HepG2 (cell line): Measurements from ENCODE around the gene HSF2BP. TPM values are rescaled to one million over a fixed set of nuclear protein-coding genes. Genes with fewer than 3 reads are reported as not detected.
A peak's percentile ranks its signal among the peaks of the same experiment; 100 is the strongest.

ENCODE experiments used
- ATF1 ChIP-seq: IDR thresholded peaks from 2 replicates; pipeline ENCODE4 v1.6.1; 2016; ENCODE audit warnings: mild to moderate bottlenecking, control low read depth
- BORCS8-MEF2B ChIP-seq: sonication (generic); formaldehyde crosslinking; IDR thresholded peaks from 2 replicates; pipeline ENCODE4 v1.8.0; 2022; ENCODE audit warnings: mild to moderate bottlenecking, missing genetic modification reagents
- EP300 ChIP-seq, 3 experiments: sonication (generic) in 1 of 3; formaldehyde crosslinking in 1 of 3; IDR thresholded peaks; 2 replicates each; pipeline versions ENCODE4 v1.5.1 to v1.6.1; 2011 to 2020; ENCODE audit warnings: low read depth in 2 of 3, low read length in 2 of 3, borderline replicate concordance in 1 of 3, improper control_type of control experiment in 1 of 3, mild to moderate bottlenecking in 1 of 3, missing genetic modification reagents in 1 of 3, moderate library complexity in 1 of 3
- GATAD2A ChIP-seq: IDR thresholded peaks from 2 replicates; pipeline ENCODE4 v1.6.1; 2016
- HOXA7 ChIP-seq: sonication (generic); formaldehyde crosslinking; IDR thresholded peaks from 2 replicates; pipeline ENCODE4 v1.8.1; 2022; ENCODE audit warnings: mild to moderate bottlenecking, missing genetic modification reagents, moderate library complexity
- KDM5B ChIP-seq: sonication (generic); formaldehyde crosslinking; IDR thresholded peaks from 2 replicates; pipeline ENCODE4 v1.4.0; 2020; ENCODE audit warnings: missing genetic modification reagents, mild to moderate bottlenecking, borderline replicate concordance
- MED1 ChIP-seq: sonication (generic); formaldehyde crosslinking; IDR thresholded peaks from 2 replicates; pipeline ENCODE4 v1.4.0; 2020; ENCODE audit warnings: missing genetic modification reagents
- NFIB ChIP-seq: sonication (generic); formaldehyde crosslinking; IDR thresholded peaks from 2 replicates; pipeline ENCODE4 v1.9.0; 2021; ENCODE audit warnings: missing genetic modification reagents, mild to moderate bottlenecking, borderline replicate concordance
- PHB2 ChIP-seq: fragments of 450-650 bp; IDR thresholded peaks from 2 replicates; pipeline ENCODE4 v1.6.1; 2018; ENCODE audit not compliant: partially characterized antibody
- RFX3 ChIP-seq: IDR thresholded peaks from 2 replicates; pipeline ENCODE4 v1.6.1; 2016; ENCODE audit warnings: missing biosample characterization, missing genetic modification reagents
- RXRA ChIP-seq: sonication (generic); formaldehyde crosslinking; IDR thresholded peaks from 2 replicates; pipeline ENCODE4 v1.5.1; 2020; ENCODE audit warnings: missing genetic modification reagents
- THAP11 ChIP-seq: IDR thresholded peaks from 2 replicates; pipeline ENCODE4 v1.6.1; 2016; ENCODE audit warnings: missing biosample characterization, missing genetic modification reagents
- THAP9 ChIP-seq: sonication (generic); formaldehyde crosslinking; IDR thresholded peaks from 2 replicates; pipeline ENCODE4; 2020; ENCODE audit warnings: missing genetic modification reagents, mild to moderate bottlenecking, borderline replicate concordance
- ZFP41 ChIP-seq: sonication (generic); formaldehyde crosslinking; IDR thresholded peaks from 2 replicates; pipeline ENCODE4 v1.4.0; 2020; ENCODE audit warnings: mild to moderate bottlenecking, missing genetic modification reagents, borderline replicate concordance
- ZFX ChIP-seq: sonication (generic); formaldehyde crosslinking; IDR thresholded peaks from 2 replicates; pipeline ENCODE4 v1.4.0; 2020; ENCODE audit warnings: mild to moderate bottlenecking, low read depth, missing genetic modification reagents, moderate library complexity
- ZNF350 ChIP-seq: sonication (generic); formaldehyde crosslinking; IDR thresholded peaks from 2 replicates; pipeline ENCODE4 v1.4.0; 2020; ENCODE audit warnings: mild to moderate bottlenecking, low read depth, missing genetic modification reagents, borderline replicate concordance
- ZNF354B ChIP-seq: sonication (generic); formaldehyde crosslinking; IDR thresholded peaks from 2 replicates; pipeline ENCODE4 v1.8.0; 2022; ENCODE audit warnings: mild to moderate bottlenecking, missing genetic modification reagents
- ZNF530 ChIP-seq: sonication (generic); formaldehyde crosslinking; IDR thresholded peaks from 2 replicates; pipeline ENCODE4 v1.5.0; 2020; ENCODE audit warnings: low read depth, mild to moderate bottlenecking, missing genetic modification reagents
- ZNF562 ChIP-seq: sonication (generic); formaldehyde crosslinking; IDR thresholded peaks from 2 replicates; pipeline ENCODE4 v1.8.0; 2022; ENCODE audit warnings: missing genetic modification reagents, borderline replicate concordance
- ZNF569 ChIP-seq: sonication (generic); formaldehyde crosslinking; IDR thresholded peaks from 2 replicates; pipeline ENCODE4 v1.5.0; 2020; ENCODE audit warnings: mild to moderate bottlenecking, missing genetic modification reagents, moderate library complexity, borderline replicate concordance
- ZNF672 ChIP-seq: sonication (generic); formaldehyde crosslinking; IDR thresholded peaks from 2 replicates; pipeline ENCODE4 v1.8.1; 2022; ENCODE audit warnings: missing genetic modification reagents
- ZNF678 ChIP-seq: sonication (generic); formaldehyde crosslinking; IDR thresholded peaks from 2 replicates; pipeline ENCODE4 v1.4.0; 2020; ENCODE audit warnings: mild to moderate bottlenecking, missing genetic modification reagents
- ZNF703 ChIP-seq: sonication (generic); formaldehyde crosslinking; IDR thresholded peaks from 2 replicates; pipeline ENCODE4 v1.5.1; 2020; ENCODE audit warnings: missing genetic modification reagents, mild to moderate bottlenecking, moderate library complexity, borderline replicate concordance
- ZSCAN21 ChIP-seq: sonication (generic); formaldehyde crosslinking; IDR thresholded peaks from 2 replicates; pipeline ENCODE4 v1.8.0; 2022; ENCODE audit warnings: mild to moderate bottlenecking, missing genetic modification reagents, moderate library complexity, borderline replicate concordance
- polyA plus RNA-seq, 8 experiments: library from polyadenylated mRNA; depleted of rRNA in 3 of 8; stranded (reverse) in 7 of 8; unstranded in 1 of 8; fragments of >200 nt; fragmentation: Illumina TruSeq in 4 of 8; extraction: Trizol in 4 of 8; gene quantifications; 2 replicates each; pipeline versions ENCODE4 v1.2.1 to v1.2.3, GENCODE V29; 2011 to 2016; ENCODE audit warnings: low read depth in 4 of 8, missing spikeins in 1 of 8, mixed read lengths in 1 of 8; ENCODE audit not compliant: insufficient read depth in 1 of 8
- total RNA-seq, 5 experiments: library from RNA; depleted of rRNA; stranded (reverse); fragments of >200 nt; fragmentation: Illumina TruSeq; extraction: Trizol; gene quantifications; 2 replicates each; pipeline ENCODE4 v1.2.3, GENCODE V29; 2016; ENCODE audit warnings: low read depth in 1 of 5
- TF ChIP-seq, protein P1 (sequence below): sonication (generic); formaldehyde crosslinking; IDR thresholded peaks from 2 replicates; pipeline ENCODE4 v1.4.0; 2020; ENCODE audit warnings: mild to moderate bottlenecking, missing genetic modification reagents
- TF ChIP-seq, protein P2 (sequence below): sonication (generic); formaldehyde crosslinking; IDR thresholded peaks from 2 replicates; pipeline ENCODE4 v1.8.1; 2023; ENCODE audit warnings: mild to moderate bottlenecking, moderate library complexity, missing genetic modification reagents

Gene HSF2BP
- total and polyA plus RNA-seq, 2 of the 13 experiments (the other 11 are each of a cell fraction or from before 2014, with no cell fraction given), result 0.67 to 2.2 TPM

DNA sequence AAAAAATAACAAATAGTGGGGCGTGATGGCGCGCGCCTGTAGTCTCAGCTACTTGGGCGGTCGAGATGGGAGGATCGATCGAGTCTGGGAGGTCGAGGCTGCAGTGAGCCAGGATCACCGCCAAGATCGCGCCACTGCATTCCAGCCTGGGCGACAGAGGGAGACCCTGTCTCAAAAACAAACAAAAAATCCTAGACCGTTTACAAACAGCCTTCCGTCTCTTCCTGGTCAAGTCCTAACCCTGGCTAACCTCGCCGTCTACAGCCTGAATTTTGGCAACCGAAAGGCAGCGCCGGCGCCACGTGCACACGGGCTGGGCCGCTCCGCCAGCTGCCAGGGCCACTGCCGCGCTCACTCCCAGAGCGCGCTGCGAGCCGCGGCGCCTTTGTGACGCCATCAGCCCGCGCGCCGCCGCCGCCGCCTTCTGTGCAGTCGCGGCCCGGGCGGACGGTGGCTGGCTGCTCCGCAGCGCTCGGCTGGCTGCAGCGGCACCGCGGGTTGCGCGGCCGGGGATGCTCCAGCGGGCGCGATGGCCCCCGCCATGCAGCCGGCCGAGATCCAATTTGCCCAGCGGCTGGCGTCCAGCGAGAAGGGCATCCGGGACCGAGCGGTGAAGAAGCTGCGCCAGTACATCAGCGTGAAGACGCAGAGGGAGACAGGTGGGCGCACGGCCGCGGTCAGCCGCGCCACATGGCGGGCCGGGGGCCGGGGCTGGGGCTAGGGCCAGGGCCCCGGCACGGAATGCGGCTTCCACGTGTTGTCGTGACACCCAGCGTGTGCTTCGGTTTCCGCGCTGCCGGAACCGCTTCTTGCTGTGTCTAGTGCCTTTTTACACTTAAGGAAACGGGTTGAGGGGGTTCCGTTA is at the start of gene HSF2BP, which contains the start of gene RRP1B (continued):
- TF ChIP-seq, protein P1, sequence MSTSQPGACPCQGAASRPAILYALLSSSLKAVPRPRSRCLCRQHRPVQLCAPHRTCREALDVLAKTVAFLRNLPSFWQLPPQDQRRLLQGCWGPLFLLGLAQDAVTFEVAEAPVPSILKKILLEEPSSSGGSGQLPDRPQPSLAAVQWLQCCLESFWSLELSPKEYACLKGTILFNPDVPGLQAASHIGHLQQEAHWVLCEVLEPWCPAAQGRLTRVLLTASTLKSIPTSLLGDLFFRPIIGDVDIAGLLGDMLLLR (CRISPR knock-in tag), result peak; percentile 99
- TF ChIP-seq BORCS8-MEF2B (CRISPR knock-in tag) (peak; percentile 79), PHB2 (no peak), ATF1 (CRISPR knock-in tag) (no peak), ZNF354B (CRISPR knock-in tag) (no peak), HOXA7 (CRISPR knock-in tag) (no peak), RFX3 (no peak), ZNF672 (CRISPR knock-in tag) (peak; percentile 95; the same call in 1 of the 2 replicates), ZFX (CRISPR knock-in tag) (peak; percentile 97), NFIB (CRISPR knock-in tag) (no peak), EP300 (IDR thresholded peaks at IDR 0.05; ENCODE audit: low read depth in 2 of 2, low read length in 2 of 2) (0 out of 4 replicates have a peak, but pooled peaks of 1 of the 2 experiments have one; percentile 13), EP300 (CRISPR knock-in tag; IDR thresholded peaks at IDR 0.05; ENCODE audit: borderline replicate concordance) (peak; percentile 49; the same call in 1 of the 2 replicates), ZNF703 (CRISPR knock-in tag) (no peak), ZNF562 (peak; percentile 76; the same call in 1 of the 2 replicates), RXRA (no peak; the same call in 1 of the 2 replicates), MED1 (CRISPR knock-in tag) (peak; percentile 92), ZNF350 (CRISPR knock-in tag) (no peak), ZFP41 (no peak; the same call in 1 of the 2 replicates), GATAD2A (0 out of 2 replicates have a peak, but pooled peaks have one; percentile 26), THAP9 (peak; percentile 74), ZSCAN21 (peak; percentile 98), ZNF678 (CRISPR knock-in tag) (no peak), ZNF530 (CRISPR knock-in tag) (no peak), ZNF569 (CRISPR knock-in tag) (peak; percentile 36; the same call in 1 of the 2 replicates), THAP11 (CRISPR knock-in tag) (peak; percentile 84), KDM5B (CRISPR knock-in tag) (peak; percentile 98)
- TF ChIP-seq, protein P2, sequence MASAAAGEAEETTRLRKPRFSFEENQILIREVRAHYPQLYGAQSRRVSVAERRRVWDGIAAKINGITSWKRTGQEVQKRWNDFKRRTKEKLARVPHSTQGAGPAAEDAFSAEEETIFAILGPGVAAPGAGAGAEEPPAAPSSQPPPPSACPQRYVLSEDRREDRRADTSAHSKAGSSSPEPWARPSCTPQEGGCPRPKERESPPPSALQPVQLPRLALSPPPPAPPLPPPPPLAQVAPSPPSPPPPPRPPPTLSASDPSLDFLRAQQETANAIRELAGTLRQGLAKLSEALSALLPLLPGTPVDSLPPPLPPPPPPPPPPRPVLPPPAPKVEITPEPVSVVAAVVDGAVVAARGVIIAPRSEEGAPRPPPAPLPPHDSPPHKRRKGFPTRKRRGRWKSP (CRISPR knock-in tag), result peak; percentile 52; the same call in 1 of the 2 replicates
